HepG2 (cell line): Measurements from ENCODE around the gene TAMM41. TPM values are rescaled to one million over a fixed set of nuclear protein-coding genes. Genes with fewer than 3 reads are reported as not detected.

Source experiments
- ATAC-seq: fragments of 200-7000 bp; cut with Tn5 transposase; 3 replicates; pipeline ENCODE4 v1.9.1; 2020; ENCODE audit warnings: mild to moderate bottlenecking, moderate library complexity
- BruUV-seq: library from RNA; stranded (reverse); fragments of 400-500 nt; replicated peaks from 2 replicates; lab custom pipeline; 2021; lab: Mats Ljungman, UMichigan
- CTCF ChIA-PET: fragments of 300-600 bp; formaldehyde crosslinking; extraction: SDS; loops from one replicate; lab custom pipeline; 2021; ENCODE audit warnings: low total read pairs, inconsistent platforms, low intra/inter-chr PET ratio; lab: Yijun Ruan, JAX
- POLR2A ChIA-PET: fragments of 350-600 bp; sonication (Branson Sonifier 250); formaldehyde crosslinking; loops from one replicate; lab custom pipeline; 2020; ENCODE audit warnings: antibody characterized with exemption, inconsistent platforms; lab: Yijun Ruan, JAX
- DNase-seq: peaks from one replicate; pipeline ENCODE4 v3.0.0-alpha.2; 2015; ENCODE audit warnings: low spot score
- FAIRE-seq: peaks from 3 replicates; lab custom pipeline; 2011; peaks lifted over from hg19 to GRCh38; lab: Jason Lieb, UNC
- H2AFZ ChIP-seq: one replicate; pipeline ENCODE4 v1.6.1; 2011; ENCODE audit warnings: low read length, inconsistent platforms
- H3K27ac ChIP-seq: fragments of 300-600 bp; 3 replicates; pipeline ENCODE4 v1.8.0; 2011; ENCODE audit warnings: mixed run types, mild to moderate bottlenecking, mixed read lengths, low read length, inconsistent platforms; ENCODE audit not compliant: insufficient read depth; ENCODE audit errors: extremely low read length
- H3K27me3 ChIP-seq, 2 experiments: fragments of 200-600 bp in 1 of 2; 2 replicates in 1 of 2; 3 replicates in 1 of 2; pipeline versions ENCODE4 v1.6.0 to v1.8.0; 2011; ENCODE audit warnings: low read length in 2 of 2, mild to moderate bottlenecking in 2 of 2, moderate library complexity in 2 of 2, inconsistent platforms in 1 of 2; ENCODE audit not compliant: insufficient read depth in 2 of 2, control insufficient read depth in 1 of 2
- H3K36me3 ChIP-seq, 2 experiments: fragments of 200-600 bp in 1 of 2; replicated peaks in 1 of 2; 2 replicates in 1 of 2; 3 replicates in 1 of 2; pipeline versions ENCODE4 v1.5.1 to v1.8.0; 2011; ENCODE audit warnings: low read length in 2 of 2, inconsistent platforms in 1 of 2; ENCODE audit not compliant: insufficient read depth in 2 of 2, control insufficient read depth in 1 of 2
- H3K4me1 ChIP-seq: 2 replicates; pipeline ENCODE4 v1.5.1; 2012; ENCODE audit warnings: low read length, inconsistent platforms; ENCODE audit not compliant: insufficient read depth
- H3K4me2 ChIP-seq: 2 replicates; pipeline ENCODE4 v1.6.0; 2011; ENCODE audit warnings: low read depth, low read length, inconsistent platforms
- H3K4me3 ChIP-seq, 3 experiments: fragments of 200-600 bp in 1 of 3; sonication (generic), shearing (Covaris generic) in 1 of 3; replicated peaks in 1 of 3; 2 replicates each; pipeline ENCODE4 v1.5.1; 2011 to 2016; ENCODE audit warnings: low read length in 3 of 3, inconsistent platforms in 2 of 3, low read depth in 2 of 3, mild to moderate bottlenecking in 2 of 3, control low read depth in 1 of 3, mixed read lengths in 1 of 3; ENCODE audit not compliant: insufficient read depth in 1 of 3
- H3K79me2 ChIP-seq: one replicate; pipeline ENCODE4 v1.6.1; 2011; ENCODE audit warnings: low read length, inconsistent platforms; ENCODE audit not compliant: insufficient read depth
- H3K9ac ChIP-seq: 2 replicates; pipeline ENCODE4 v1.6.0; 2011; ENCODE audit warnings: mild to moderate bottlenecking, low read depth, low read length, inconsistent platforms; ENCODE audit not compliant: insufficient read depth
- H3K9me3 ChIP-seq: 2 replicates; pipeline ENCODE4 v1.5.1; 2012; ENCODE audit warnings: mild to moderate bottlenecking, low read length
- H4K20me1 ChIP-seq: 2 replicates; pipeline ENCODE4 v1.6.0; 2011; ENCODE audit warnings: inconsistent platforms, mild to moderate bottlenecking, low read length, moderate library complexity; ENCODE audit not compliant: insufficient read depth
- ADNP ChIP-seq: sonication (generic); formaldehyde crosslinking; IDR thresholded peaks from 2 replicates; pipeline ENCODE4 v1.4.0; 2020; ENCODE audit warnings: missing genetic modification reagents
- HNRNPL ChIP-seq: fragments of 200-400 bp; formaldehyde crosslinking; IDR thresholded peaks from 2 replicates; pipeline ENCODE4 v1.6.1; 2017; ENCODE audit warnings: mild to moderate bottlenecking, low read depth, low read length
- JARID2 ChIP-seq: sonication (generic); formaldehyde crosslinking; IDR thresholded peaks from 2 replicates; pipeline ENCODE4 v1.8.1; 2023; ENCODE audit warnings: missing genetic modification reagents, inconsistent platforms; ENCODE audit not compliant: insufficient replicate concordance
- KAT2B ChIP-seq: fragments of 150-350 bp; IDR thresholded peaks from 2 replicates; pipeline ENCODE4 v1.6.1; 2014; ENCODE audit warnings: low read depth, low read length, borderline replicate concordance
- NFIB ChIP-seq: sonication (generic); formaldehyde crosslinking; IDR thresholded peaks from 2 replicates; pipeline ENCODE4 v1.9.0; 2021; ENCODE audit warnings: missing genetic modification reagents, mild to moderate bottlenecking, borderline replicate concordance
- NPAS2 ChIP-seq: sonication (generic); formaldehyde crosslinking; IDR thresholded peaks from 2 replicates; pipeline ENCODE4 v1.8.0; 2022; ENCODE audit warnings: mild to moderate bottlenecking, missing genetic modification reagents, borderline replicate concordance
- SAFB2 ChIP-seq: sonication (generic); formaldehyde crosslinking; IDR thresholded peaks from 2 replicates; pipeline ENCODE4 v1.5.1; 2020; ENCODE audit warnings: missing genetic modification reagents, low read depth, mild to moderate bottlenecking, borderline replicate concordance
- SOX6 ChIP-seq, 2 experiments: fragments of 450-650 bp in 1 of 2; sonication (generic) in 1 of 2; formaldehyde crosslinking in 1 of 2; IDR thresholded peaks; 2 replicates each; pipeline versions ENCODE4 v1.4.0 to v1.6.1; 2017 to 2020; ENCODE audit warnings: antibody characterized with exemption in 1 of 2, mild to moderate bottlenecking in 1 of 2, missing genetic modification reagents in 1 of 2
- SRSF1 ChIP-seq: fragments of 200-400 bp; formaldehyde crosslinking; optimal IDR thresholded peaks from 2 replicates; pipeline ENCODE3; 2017; ENCODE audit warnings: mild to moderate bottlenecking, low read depth, low read length, moderate library complexity
- ZNF225 ChIP-seq: sonication (generic); formaldehyde crosslinking; IDR thresholded peaks from 2 replicates; pipeline ENCODE4 v1.4.0; 2020; ENCODE audit warnings: mild to moderate bottlenecking, missing genetic modification reagents
- ZNF543 ChIP-seq: sonication (generic); formaldehyde crosslinking; IDR thresholded peaks from 2 replicates; pipeline ENCODE4 v1.4.0; 2020; ENCODE audit warnings: mild to moderate bottlenecking, missing genetic modification reagents
- ZNF878 ChIP-seq: sonication (generic); formaldehyde crosslinking; IDR thresholded peaks from 2 replicates; pipeline ENCODE4 v1.8.1; 2023; ENCODE audit warnings: mild to moderate bottlenecking, missing genetic modification reagents, moderate library complexity
- WGBS: methylation state at CpG from one replicate; pipeline ENCODE4 v1.1.6; 2017; ENCODE audit warnings: low lambda C conversion rate; 5-methylcytosine and 5-hydroxymethylcytosine counted together
- in situ Hi-C: cut with HindIII; loops from 2 replicates; pipeline ENCODE4 v1.10.0; 2017; ENCODE audit warnings: low pct_unique_long_range_greater_than_20kb; ENCODE audit not compliant: extremely low pct_ligation_motif_present
- intact Hi-C: fragments of 100-400 bp; cut with micrococcal nuclease; formaldehyde crosslinking; loops from one replicate; pipeline ENCODE4 v1.10.0; 2022; ENCODE audit not compliant: unreplicated experiment
- polyA plus RNA-seq, 8 experiments: library from polyadenylated mRNA; depleted of rRNA in 3 of 8; stranded (reverse) in 7 of 8; unstranded in 1 of 8; fragments of >200 nt; fragmentation: Illumina TruSeq in 4 of 8; extraction: Trizol in 4 of 8; gene quantifications; 2 replicates each; pipeline versions ENCODE4 v1.2.1 to v1.2.3, GENCODE V29; 2011 to 2016; ENCODE audit warnings: low read depth in 4 of 8, missing spikeins in 1 of 8, mixed read lengths in 1 of 8; ENCODE audit not compliant: insufficient read depth in 1 of 8
- total RNA-seq, 5 experiments: library from RNA; depleted of rRNA; stranded (reverse); fragments of >200 nt; fragmentation: Illumina TruSeq; extraction: Trizol; gene quantifications; 2 replicates each; pipeline ENCODE4 v1.2.3, GENCODE V29; 2016; ENCODE audit warnings: low read depth in 1 of 5
- TF ChIP-seq, protein P1 (sequence below): sonication (generic); formaldehyde crosslinking; IDR thresholded peaks from 2 replicates; pipeline ENCODE4 v1.8.0; 2022; ENCODE audit warnings: missing genetic modification reagents, mild to moderate bottlenecking, inconsistent platforms, borderline replicate concordance

Gene TAMM41
- total and polyA plus RNA-seq, 2 of the 13 experiments (the other 11 are each of a cell fraction or from before 2014, with no cell fraction given), result 9.9 to 12.2 TPM

DNA sequence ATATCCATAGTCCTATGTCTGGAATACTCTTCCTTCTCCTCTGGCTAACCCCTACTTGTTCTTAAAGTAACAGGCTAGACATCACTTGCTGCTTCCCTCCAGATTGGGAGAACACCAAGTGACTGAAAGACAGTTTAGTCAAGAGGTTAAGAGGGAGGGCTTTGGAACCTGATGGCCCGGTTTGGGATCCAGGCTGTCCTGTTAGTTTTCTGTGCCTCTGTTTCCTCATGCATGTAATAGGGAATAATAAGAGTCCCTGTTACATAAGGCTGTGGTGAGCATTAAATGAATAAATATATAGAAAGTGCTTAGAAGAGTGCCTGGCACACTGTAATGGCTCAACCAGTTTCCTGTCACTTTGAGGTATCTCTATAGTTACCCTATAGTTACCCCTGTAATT is 66.3 kb downstream of the TAMM41 start (continued):
- TF ChIP-seq ZNF225, result no peak
- no peak for TF ChIP-seq NPAS2
- TF ChIP-seq ZNF878 (CRISPR knock-in tag), result no peak
- TF ChIP-seq JARID2, result no peak
- TF ChIP-seq SAFB2, result no peak
- no peak for TF ChIP-seq KAT2B
- no peak for TF ChIP-seq NFIB
- TF ChIP-seq SOX6 (IDR thresholded peaks at IDR 0.05), result no peak
- TF ChIP-seq SOX6 (CRISPR knock-in tag; IDR thresholded peaks at IDR 0.05), result no peak
- TF ChIP-seq HNRNPL, result no peak
- no peak for TF ChIP-seq ADNP (CRISPR knock-in tag)
- TF ChIP-seq, protein P1, sequence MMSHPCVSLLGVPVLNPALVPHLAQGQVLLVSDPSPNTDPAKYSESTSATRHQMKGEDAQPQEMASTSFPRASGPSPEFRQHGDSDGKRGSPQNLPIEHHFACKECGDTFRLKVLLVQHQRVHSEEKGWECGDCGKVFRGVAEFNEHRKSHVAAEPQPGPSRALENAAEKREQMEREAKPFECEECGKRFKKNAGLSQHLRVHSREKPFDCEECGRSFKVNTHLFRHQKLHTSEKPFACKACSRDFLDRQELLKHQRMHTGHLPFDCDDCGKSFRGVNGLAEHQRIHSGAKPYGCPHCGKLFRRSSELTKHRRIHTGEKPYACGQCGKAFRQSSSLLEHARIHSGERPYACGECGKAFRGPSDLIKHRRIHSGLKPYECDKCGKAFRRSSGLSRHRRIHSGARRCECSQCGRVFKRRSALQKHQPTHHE (CRISPR knock-in tag), result no peak
- no peak for TF ChIP-seq SRSF1

DNA sequence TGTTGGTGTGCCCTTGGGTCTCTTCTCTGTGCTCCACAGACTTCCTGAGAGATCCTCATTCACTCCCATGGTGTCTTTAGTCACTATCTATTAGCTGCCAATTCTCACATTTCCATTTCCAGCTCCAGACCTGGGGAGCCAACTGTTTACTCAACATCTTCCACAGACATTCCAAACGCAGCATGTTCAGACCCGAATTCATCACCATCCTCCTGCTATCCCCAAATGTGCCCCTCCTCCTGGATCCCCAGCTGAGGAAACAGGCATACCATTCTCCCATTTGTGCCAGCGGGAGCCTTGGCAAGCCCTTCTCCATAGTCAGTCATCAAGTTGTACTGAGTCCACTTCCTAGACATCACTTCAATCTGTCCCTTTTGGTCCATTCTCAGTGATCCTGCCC is 67.1 kb downstream of the TAMM41 start:
- H2AFZ ChIP-seq, result no peak overlapping the region
- 81% methylated on average over 3 of the region's 3 CpGs for WGBS
- no peak overlapping the region for H3K9ac ChIP-seq
- ChIA-PET POLR2A (no interaction called here), CTCF (no interaction called here)
- H3K9me3 ChIP-seq, result no peaks in the 10 kb centered on the region
- FAIRE-seq, result no peak
- DNase-seq, result no peak
- no peak overlapping the region for H3K27ac ChIP-seq
- H4K20me1 ChIP-seq, result no peaks in the 10 kb centered on the region
- intact Hi-C loops, result no loop called here
- TF ChIP-seq ZNF543 (CRISPR knock-in tag), result no peak
- no peaks in the 10 kb centered on the region for H3K79me2 ChIP-seq
- BruUV-seq, result no TSS peak
- no peak overlapping the region for H3K4me3 ChIP-seq
- H3K36me3 ChIP-seq, result no peaks in the 10 kb centered on the region
- in situ Hi-C loops, result no loop called here
- no peaks in the 10 kb centered on the region for H3K4me1 ChIP-seq
- no peaks in the 10 kb centered on the region for H3K27me3 ChIP-seq
- no peak overlapping the region for H3K4me2 ChIP-seq
- ATAC-seq, result no peak
